ENCODE results near the gene CACNB4. TPM values are rescaled to one million over a fixed set of nuclear protein-coding genes. Genes with fewer than 3 reads are reported as not detected.

CACNB4 gene
- total RNA-seq, 1 experiment from 2014 or later: not detected

- H3K79me2 ChIP-seq (ENCODE audit: low read length): no peaks in the 10 kb centered on the region
- peak; percentile 63 for ATAC-seq
Observed at GRCh38 chr2:152038441-152038958, 60.3 kb downstream of the CACNB4 start.

GRCh38 chr2:152037743-152038435 is 61.0 kb downstream of the CACNB4 start:
- no peaks in the 10 kb centered on the region for H3K9me3 ChIP-seq (ENCODE audit: low read length)
- TF ChIP-seq EZH2 (IDR thresholded peaks at IDR 0.05; ENCODE audit: low read length, unreplicated experiment) (no peak), EZH2phosphoT487 (IDR thresholded peaks at IDR 0.05; ENCODE audit: borderline replicate concordance, low read length) (no peak)
- TF ChIP-seq, protein P1, sequence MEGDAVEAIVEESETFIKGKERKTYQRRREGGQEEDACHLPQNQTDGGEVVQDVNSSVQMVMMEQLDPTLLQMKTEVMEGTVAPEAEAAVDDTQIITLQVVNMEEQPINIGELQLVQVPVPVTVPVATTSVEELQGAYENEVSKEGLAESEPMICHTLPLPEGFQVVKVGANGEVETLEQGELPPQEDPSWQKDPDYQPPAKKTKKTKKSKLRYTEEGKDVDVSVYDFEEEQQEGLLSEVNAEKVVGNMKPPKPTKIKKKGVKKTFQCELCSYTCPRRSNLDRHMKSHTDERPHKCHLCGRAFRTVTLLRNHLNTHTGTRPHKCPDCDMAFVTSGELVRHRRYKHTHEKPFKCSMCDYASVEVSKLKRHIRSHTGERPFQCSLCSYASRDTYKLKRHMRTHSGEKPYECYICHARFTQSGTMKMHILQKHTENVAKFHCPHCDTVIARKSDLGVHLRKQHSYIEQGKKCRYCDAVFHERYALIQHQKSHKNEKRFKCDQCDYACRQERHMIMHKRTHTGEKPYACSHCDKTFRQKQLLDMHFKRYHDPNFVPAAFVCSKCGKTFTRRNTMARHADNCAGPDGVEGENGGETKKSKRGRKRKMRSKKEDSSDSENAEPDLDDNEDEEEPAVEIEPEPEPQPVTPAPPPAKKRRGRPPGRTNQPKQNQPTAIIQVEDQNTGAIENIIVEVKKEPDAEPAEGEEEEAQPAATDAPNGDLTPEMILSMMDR (conservative IDR thresholded peaks at IDR 0.05; ENCODE audit: low read depth, low read length): no peak
- DNase-seq: no peak
- H3K27me3 ChIP-seq (ENCODE audit: low read length): no peaks in the 10 kb centered on the region
- H3K9me2 ChIP-seq (replicated peaks; ENCODE audit: low read length): no peaks in the 10 kb centered on the region
- intact Hi-C loops (cut with micrococcal nuclease): loop anchor here (1.0 to 10.0 kb wide), 6 partner anchors 78 to 1479 kb away; partner anchors contain the start of gene STAM2
- no peak overlapping the region for H2AFZ ChIP-seq (ENCODE audit: low read length)
- no peaks in the 10 kb centered on the region for H3K36me3 ChIP-seq (ENCODE audit: low read depth, low read length)
- H3K79me2 ChIP-seq (ENCODE audit: low read length): no peaks in the 10 kb centered on the region
- no peak overlapping the region for H3K4me2 ChIP-seq (ENCODE audit: low read length)
- no peaks in the 10 kb centered on the region for H3K4me1 ChIP-seq (ENCODE audit: insufficient read depth, low read length)
- no peaks in the 10 kb centered on the region for H4K20me1 ChIP-seq (ENCODE audit: low read length)
- no peak for ATAC-seq
- BruUV-seq (replicated peaks): no TSS peak
- ChIA-PET POLR2A (ENCODE audit: unreplicated experiment) (no interaction called here), CTCF (no interaction called here)
- H3K9ac ChIP-seq (ENCODE audit: low read length): no peak overlapping the region
- H3F3A ChIP-seq (ENCODE audit: low read length, unreplicated experiment): no peaks in the 10 kb centered on the region
- H3K4me3 ChIP-seq (ENCODE audit: low read length): no peak overlapping the region
- no peak overlapping the region for H3K27ac ChIP-seq (ENCODE audit: low read length)

More at GRCh38 chr2:152038441-152038958, 60.3 kb downstream of the CACNB4 start:
- Histone ChIP-seq H3K9ac (ENCODE audit: low read length) (no peak overlapping the region), H4K20me1 (ENCODE audit: low read length) (no peaks in the 10 kb centered on the region), H3K4me2 (ENCODE audit: low read length) (no peak overlapping the region), H3K9me2 (replicated peaks; ENCODE audit: low read length) (no peaks in the 10 kb centered on the region), H3K27me3 (ENCODE audit: low read length) (no peaks in the 10 kb centered on the region), H3K36me3 (ENCODE audit: low read depth, low read length) (no peaks in the 10 kb centered on the region), H3K4me3 (ENCODE audit: low read length) (no peak overlapping the region), H3K4me1 (ENCODE audit: insufficient read depth, low read length) (no peaks in the 10 kb centered on the region), H3F3A (ENCODE audit: low read length, unreplicated experiment) (no peaks in the 10 kb centered on the region), H3K27ac (ENCODE audit: low read length) (no peak overlapping the region), H2AFZ (ENCODE audit: low read length) (no peak overlapping the region), H3K9me3 (ENCODE audit: low read length) (no peaks in the 10 kb centered on the region)
- no peak for DNase-seq
- no TSS peak for BruUV-seq (replicated peaks)
- TF ChIP-seq EZH2phosphoT487 (IDR thresholded peaks at IDR 0.05; ENCODE audit: borderline replicate concordance, low read length) (no peak), EZH2 (IDR thresholded peaks at IDR 0.05; ENCODE audit: low read length, unreplicated experiment) (no peak)
- intact Hi-C loops (cut with micrococcal nuclease): loop anchor here (5.0 to 10.0 kb wide), 3 partner anchors 599 to 1479 kb away; no protein-coding TSS in a partner anchor
- ChIA-PET POLR2A (ENCODE audit: unreplicated experiment) (no interaction called here), CTCF (interaction anchor here (0.6 kb wide), 1 partner anchor 636 kb away, joined by 4 read pairs; no protein-coding TSS in a partner anchor)

DNA sequence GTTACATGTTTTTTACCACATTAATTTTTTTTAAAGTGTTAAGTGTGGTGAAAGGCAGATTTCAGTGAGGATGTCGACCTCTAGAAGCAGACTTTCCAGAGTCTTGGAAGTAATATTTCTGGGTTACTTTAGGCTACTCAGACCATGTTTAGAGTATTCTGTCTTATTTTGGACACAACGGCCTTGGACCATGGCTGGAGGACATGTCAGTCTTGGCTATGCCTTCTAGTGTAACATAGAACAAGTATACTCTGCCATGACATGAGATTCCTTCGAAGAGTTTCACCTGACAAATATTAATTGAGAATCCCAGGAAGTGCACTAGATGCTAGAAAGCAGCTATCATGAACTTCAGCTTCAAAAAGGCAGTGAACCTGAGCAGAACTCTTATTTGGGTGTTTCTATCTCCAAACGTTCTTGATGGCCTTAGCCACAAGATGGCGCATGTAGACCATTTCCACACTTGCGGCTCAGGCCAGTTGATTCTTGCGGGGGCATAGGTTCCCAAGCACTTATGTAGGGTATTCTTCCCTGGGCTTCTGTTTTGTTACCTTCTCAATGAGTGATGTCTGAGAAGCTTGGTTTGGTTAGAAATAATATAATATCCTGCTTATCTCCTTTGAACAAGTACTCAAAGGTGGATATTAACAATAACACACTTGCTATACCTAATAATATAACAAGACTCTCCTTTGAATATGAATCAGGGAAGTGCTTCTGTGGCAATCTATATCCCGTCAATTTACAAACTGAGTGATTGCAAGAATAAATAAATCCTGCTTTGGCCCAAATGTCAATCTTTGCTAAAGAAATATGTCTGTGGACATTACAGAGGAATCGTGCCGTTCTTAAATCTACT is 62.0 kb downstream of the CACNB4 start:
- TF ChIP-seq, protein P1 (conservative IDR thresholded peaks at IDR 0.05; ENCODE audit: low read depth, low read length): peak; percentile 92
- TF ChIP-seq EZH2phosphoT487 (IDR thresholded peaks at IDR 0.05; ENCODE audit: borderline replicate concordance, low read length): no peak
- TF ChIP-seq EZH2 (IDR thresholded peaks at IDR 0.05; ENCODE audit: low read length, unreplicated experiment): no peak
- Histone ChIP-seq H3K79me2 (ENCODE audit: low read length) (no peaks in the 10 kb centered on the region), H2AFZ (ENCODE audit: low read length) (no peak overlapping the region), H3K4me3 (ENCODE audit: low read length) (no peak overlapping the region), H3K27ac (ENCODE audit: low read length) (no peak overlapping the region), H3K36me3 (ENCODE audit: low read depth, low read length) (no peaks in the 10 kb centered on the region), H3K4me2 (ENCODE audit: low read length) (no peak overlapping the region), H3K4me1 (ENCODE audit: insufficient read depth, low read length) (no peaks in the 10 kb centered on the region), H3F3A (ENCODE audit: low read length, unreplicated experiment) (no peaks in the 10 kb centered on the region), H3K9me2 (replicated peaks; ENCODE audit: low read length) (no peaks in the 10 kb centered on the region), H4K20me1 (ENCODE audit: low read length) (no peaks in the 10 kb centered on the region), H3K9me3 (ENCODE audit: low read length) (no peaks in the 10 kb centered on the region), H3K9ac (ENCODE audit: low read length) (no peak overlapping the region), H3K27me3 (ENCODE audit: low read length) (no peaks in the 10 kb centered on the region)
- DNase-seq (peak; percentile 76), ATAC-seq (peak; percentile 83)
- POLR2A ChIA-PET (ENCODE audit: unreplicated experiment): no interaction called here
- CTCF ChIA-PET: interaction anchor here (0.5 to 0.7 kb wide), 4 partner anchors 28 to 706 kb away, joined by 3 to 5 read pairs (median 4); no protein-coding TSS in a partner anchor
- intact Hi-C loops (cut with micrococcal nuclease): loop anchor here (1.0 to 10.0 kb wide), 6 partner anchors 79 to 1480 kb away; partner anchors contain the start of gene STAM2
- BruUV-seq (replicated peaks): no TSS peak

Measured in PC-3 (cell line).